ENCODE data around the gene SCLY. TPM values are rescaled to one million over a fixed set of nuclear protein-coding genes. Genes with fewer than 3 reads are reported as not detected.

The SCLY gene
- total RNA-seq, 2 donors from 2014 or later: 10.2 to 36.9 TPM

GRCh38 chr2:238040918-238041317, 19.9 kb upstream of the SCLY start:
- Histone ChIP-seq H3K36me3 (peaks cover 4% of the 10 kb centered on the region), H3K9me3 (no peaks in the 10 kb centered on the region), H3K27me3 (no peaks in the 10 kb centered on the region), H3K27ac (no peak overlapping the region), H3K4me3 (no peak overlapping the region), H3K4me1 (no peaks in the 10 kb centered on the region), H3K9ac (ENCODE audit: low read depth in 2 of 2, low read length in 2 of 2) (no peak overlapping the region)
- TF ChIP-seq CTCF (IDR thresholded peaks at IDR 0.05): no peak
- no peak for DNase-seq
- intact Hi-C loops (cut with DNase I): no loop called here

- intact Hi-C loops (cut with DNase I): no loop called here
- H3K27ac ChIP-seq: no peak overlapping the region
- H3K27me3 ChIP-seq: no peaks in the 10 kb centered on the region
- H3K4me1 ChIP-seq: no peaks in the 10 kb centered on the region
- TF ChIP-seq CTCF (IDR thresholded peaks at IDR 0.05): no peak
- H3K4me3 ChIP-seq: no peak overlapping the region
- H3K9me3 ChIP-seq: no peaks in the 10 kb centered on the region
- H3K9ac ChIP-seq (ENCODE audit: low read depth in 2 of 2, low read length in 2 of 2): no peak overlapping the region
- DNase-seq: no peak
- peaks cover 4% of the 10 kb centered on the region for H3K36me3 ChIP-seq
Measured at GRCh38 chr2:238042090-238042489, 18.7 kb upstream of the SCLY start.

DNA sequence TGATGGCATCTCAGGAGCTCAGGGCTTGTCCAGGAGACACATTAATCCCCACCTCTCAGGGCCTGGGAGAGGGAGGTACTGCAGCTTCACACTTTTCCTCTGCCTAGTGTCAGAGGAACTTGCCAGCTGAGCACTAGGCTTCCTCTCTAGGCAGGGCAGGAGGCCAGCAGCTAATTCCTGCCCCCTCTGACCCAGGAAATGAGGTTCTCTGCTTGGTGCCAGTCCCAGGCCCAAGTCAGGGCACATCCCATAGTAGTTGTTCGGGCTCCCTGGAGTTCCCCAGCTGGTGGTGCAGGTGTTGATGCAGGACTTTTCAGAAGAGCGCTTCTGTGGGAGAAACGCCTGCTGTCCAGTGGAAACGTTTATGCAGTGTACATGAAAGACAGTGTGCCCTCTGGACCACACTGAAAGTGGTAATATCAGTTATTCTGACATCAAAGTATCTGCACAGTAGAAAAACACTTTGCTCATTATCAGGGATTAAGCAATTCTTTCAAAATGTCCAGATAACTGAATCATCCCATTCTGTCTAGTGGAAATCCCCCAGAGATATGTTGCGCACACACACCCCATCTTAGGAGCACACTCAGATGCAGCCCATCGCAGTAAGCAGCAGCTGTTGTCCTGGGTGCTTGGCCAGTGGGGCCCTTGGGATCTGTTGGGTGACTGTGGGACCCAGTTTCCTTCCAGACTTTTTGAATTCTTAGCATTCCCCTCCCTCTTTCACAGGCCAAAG, 17.8 kb upstream of the SCLY start:
- intact Hi-C loops (cut with DNase I): no loop called here
- no peak overlapping the region for H3K4me3 ChIP-seq
- H3K27ac ChIP-seq: no peak overlapping the region
- no peak overlapping the region for H3K9ac ChIP-seq (ENCODE audit: low read depth in 2 of 2, low read length in 2 of 2)
- no peaks in the 10 kb centered on the region for H3K4me1 ChIP-seq
- no peaks in the 10 kb centered on the region for H3K27me3 ChIP-seq
- H3K9me3 ChIP-seq: no peaks in the 10 kb centered on the region
- no peak for DNase-seq
- TF ChIP-seq CTCF (IDR thresholded peaks at IDR 0.05): no peak
- H3K36me3 ChIP-seq: peaks cover 4% of the 10 kb centered on the region

- Histone ChIP-seq H3K9me3 (no peaks in the 10 kb centered on the region), H3K27me3 (no peaks in the 10 kb centered on the region), H3K9ac (ENCODE audit: low read depth in 2 of 2, low read length in 2 of 2) (no peak overlapping the region), H3K36me3 (no peaks in the 10 kb centered on the region), H3K4me3 (no peak overlapping the region), H3K4me1 (no peaks in the 10 kb centered on the region), H3K27ac (no peak overlapping the region)
- intact Hi-C loops (cut with DNase I): no loop called here
- no peak for TF ChIP-seq CTCF (IDR thresholded peaks at IDR 0.05)
- DNase-seq: no peak
Measured at GRCh38 chr2:238043851-238044250, 16.9 kb upstream of the SCLY start.

GRCh38 chr2:238045575-238045974, 15.2 kb upstream of the SCLY start:
- DNase-seq: no peak

More at GRCh38 chr2:238045575-238045974, 15.2 kb upstream of the SCLY start:
- H3K9ac ChIP-seq (ENCODE audit: low read depth in 2 of 2, low read length in 2 of 2): no peak overlapping the region
- no peaks in the 10 kb centered on the region for H3K9me3 ChIP-seq
- no peak overlapping the region for H3K27ac ChIP-seq
- H3K4me3 ChIP-seq: no peak overlapping the region
- no peaks in the 10 kb centered on the region for H3K4me1 ChIP-seq
- no peak for TF ChIP-seq CTCF (IDR thresholded peaks at IDR 0.05)
- intact Hi-C loops (cut with DNase I): no loop called here
- H3K27me3 ChIP-seq: no peaks in the 10 kb centered on the region
- H3K36me3 ChIP-seq: no peaks in the 10 kb centered on the region
